Right cardiac atrium (tissue), 5 donors: ENCODE data around the gene DSCAML1. TPM values are rescaled to one million over a fixed set of nuclear protein-coding genes. Genes with fewer than 3 reads are reported as not detected.
A peak's percentile ranks its signal among the peaks of the same experiment; 100 is the strongest.

ENCODE experiments used
- ATAC-seq, 2 donors: fragments of 200-7000 bp; cut with Tn5 transposase; one replicate each; pipeline versions ENCODE4 v1.8.0 to v1.9.1; 2020; ENCODE audit warnings: moderate library complexity in 2 of 2, mild to moderate bottlenecking in 1 of 2
- DNase-seq, 3 donors: peaks; one replicate each; pipeline ENCODE4 v3.0.0-alpha.2; 2020
- H3K27ac ChIP-seq: one replicate; pipeline ENCODE4 v1.5.1; 2013; ENCODE audit warnings: mild to moderate bottlenecking, low read length, control low read depth, moderate library complexity
- H3K27me3 ChIP-seq: one replicate; pipeline ENCODE4 v1.6.1; 2013; ENCODE audit not compliant: control insufficient read depth, insufficient read depth
- H3K4me1 ChIP-seq: one replicate; pipeline ENCODE4 v1.6.1; 2013; ENCODE audit warnings: low read length; ENCODE audit not compliant: control insufficient read depth, insufficient read depth
- H3K4me3 ChIP-seq: one replicate; pipeline ENCODE4 v1.5.1; 2013; ENCODE audit warnings: low read length, control low read depth
- H3K9me3 ChIP-seq: one replicate; pipeline ENCODE4 v1.6.1; 2013; ENCODE audit warnings: low read length; ENCODE audit not compliant: control insufficient read depth
- WGBS: extraction: QIAGEN DNeasy Blood & Tissue Kit; methylation state at CpG from one replicate; pipeline ENCODE4 v1.1.7; 2013; 5-methylcytosine and 5-hydroxymethylcytosine counted together
- intact Hi-C, 4 donors: fragments of 100-400 bp; cut with DNase I; formaldehyde crosslinking; loops; one replicate each; pipeline versions ENCODE4 v1.11.0 to v1.14.0; 2022 to 2023
- polyA plus RNA-seq: library from polyadenylated mRNA; stranded (reverse); fragments of 200-250 nt; gene quantifications from one replicate; pipeline ENCODE4 v1.2.3, GENCODE V29; 2013
- total RNA-seq, 4 donors: library from RNA; stranded (reverse); fragmentation: NEBNext Ultra II Directional; extraction: Animal tissue kit (Norgen Biotek cat#: 25700); gene quantifications; one replicate each; pipeline ENCODE4 v1.2.1, GENCODE V29; 2021
- donor health status: healthy with polysubstance abuse.
- donor health status: DM: no; HTN: yes; CAD: no.
- donor health status: DM: no; HTN: no; CAD: no.
- donor health status: DM: no; HTN: yes; CAD: no; lungs with severe emphysema.
- donor health status: DM: yes; HTN: yes; CAD: no.

Gene DSCAML1
- total and polyA plus RNA-seq, 5 donors: 0.45 to 1.4 (median 0.96) TPM

GRCh38 chr11:117544130-117544800, 252.8 kb downstream of the DSCAML1 start:
- Histone ChIP-seq H3K27ac (no peak overlapping the region), H3K4me3 (no peak overlapping the region), H3K4me1 (no peaks in the 10 kb centered on the region), H3K9me3 (no peaks in the 10 kb centered on the region), H3K27me3 (no peaks in the 10 kb centered on the region)
- no peak for DNase-seq
- ATAC-seq: no peak
- intact Hi-C loops: no loop called here
- WGBS: 80% methylated on average over 6 of the region's 6 CpGs

GRCh38 chr11:117541211-117541610, 255.8 kb downstream of the DSCAML1 start:
- no peak for DNase-seq
- H3K9me3 ChIP-seq: no peaks in the 10 kb centered on the region
- H3K27me3 ChIP-seq: no peaks in the 10 kb centered on the region
- 80% methylated on average over 2 of the region's 2 CpGs for WGBS
- intact Hi-C loops: no loop called here
- no peak overlapping the region for H3K4me3 ChIP-seq
- no peak overlapping the region for H3K27ac ChIP-seq
- no peaks in the 10 kb centered on the region for H3K4me1 ChIP-seq
- ATAC-seq: no peak

GRCh38 chr11:117538263-117539135, 258.5 kb downstream of the DSCAML1 start:
- no peaks in the 10 kb centered on the region for H3K9me3 ChIP-seq
- DNase-seq: no peak
- no peak overlapping the region for H3K27ac ChIP-seq
- no peaks in the 10 kb centered on the region for H3K4me1 ChIP-seq
- H3K27me3 ChIP-seq: no peaks in the 10 kb centered on the region
- no peak overlapping the region for H3K4me3 ChIP-seq
- intact Hi-C loops: loop anchor here in 1 of 4 donors (10.0 kb wide), 1 partner anchor 146 kb away; no protein-coding TSS in a partner anchor
- 72% methylated on average over 13 of the region's 13 CpGs for whole genome bisulfite sequencing
- ATAC-seq: peak in 1 of 2 donors; percentile 57

GRCh38 chr11:117535850-117536411, 261.1 kb downstream of the DSCAML1 start:
- intact Hi-C loops: loop anchor here in 1 of 4 donors (10.0 kb wide), 1 partner anchor 149 kb away; no protein-coding TSS in a partner anchor
- Histone ChIP-seq H3K27ac (no peak overlapping the region), H3K4me1 (no peaks in the 10 kb centered on the region), H3K27me3 (no peaks in the 10 kb centered on the region), H3K9me3 (no peaks in the 10 kb centered on the region), H3K4me3 (no peak overlapping the region)
- ATAC-seq (peak; percentile 33 to 49), DNase-seq (peak in 1 of 3 donors; percentile 70)
- WGBS: 51% methylated on average over 11 of the region's 11 CpGs

GRCh38 chr11:117535201-117535849, 261.7 kb downstream of the DSCAML1 start:
- H3K4me3 ChIP-seq: no peak overlapping the region
- intact Hi-C loops: loop anchor here in 1 of 4 donors (10.0 kb wide), 1 partner anchor 149 kb away; no protein-coding TSS in a partner anchor
- 37% methylated on average over 19 of the region's 19 CpGs for WGBS

GRCh38 chr11:117532568-117532967, 264.4 kb downstream of the DSCAML1 start:
- WGBS: 94% methylated on average over 3 of the region's 3 CpGs
- Histone ChIP-seq H3K27me3 (no peaks in the 10 kb centered on the region), H3K4me1 (no peaks in the 10 kb centered on the region), H3K27ac (no peak overlapping the region), H3K4me3 (no peak overlapping the region), H3K9me3 (no peaks in the 10 kb centered on the region)
- intact Hi-C loops: loop anchor here in 1 of 4 donors (10.0 kb wide), 1 partner anchor 152 kb away; no protein-coding TSS in a partner anchor
- ATAC-seq (no peak), DNase-seq (no peak)

More at GRCh38 chr11:117535201-117535849, 261.7 kb downstream of the DSCAML1 start:
- DNase-seq (peak; percentile 62 to 86 (median 86)), ATAC-seq (peak; percentile 31 to 40)
- Histone ChIP-seq H3K27ac (no peak overlapping the region), H3K27me3 (no peaks in the 10 kb centered on the region), H3K4me1 (no peaks in the 10 kb centered on the region), H3K9me3 (no peaks in the 10 kb centered on the region)

- intact Hi-C loops: loop anchor here in 1 of 4 donors (10.0 kb wide), 1 partner anchor 155 kb away; no protein-coding TSS in a partner anchor
- 74% methylated on average over 18 of the region's 18 CpGs for WGBS
- Histone ChIP-seq H3K4me3 (no peak overlapping the region), H3K27me3 (no peaks in the 10 kb centered on the region), H3K4me1 (no peaks in the 10 kb centered on the region), H3K27ac (no peak overlapping the region), H3K9me3 (no peaks in the 10 kb centered on the region)
- DNase-seq (no peak), ATAC-seq (no peak)
Observed at GRCh38 chr11:117529816-117530215, 267.2 kb downstream of the DSCAML1 start.

GRCh38 chr11:117528097-117528721, 268.8 kb downstream of the DSCAML1 start:
- Histone ChIP-seq H3K27ac (no peak overlapping the region), H3K27me3 (no peaks in the 10 kb centered on the region), H3K9me3 (no peaks in the 10 kb centered on the region), H3K4me1 (no peaks in the 10 kb centered on the region), H3K4me3 (no peak overlapping the region)
- ATAC-seq: no peak
- WGBS: 81% methylated on average over 12 of the region's 12 CpGs
- DNase-seq: no peak
- intact Hi-C loops: no loop called here

GRCh38 chr11:117527271-117527670, 269.7 kb downstream of the DSCAML1 start:
- intact Hi-C loops: no loop called here
- H3K9me3 ChIP-seq: no peaks in the 10 kb centered on the region
- H3K4me1 ChIP-seq: no peaks in the 10 kb centered on the region
- no peak overlapping the region for H3K27ac ChIP-seq
- ATAC-seq: no peak
- no peak for DNase-seq
- no peaks in the 10 kb centered on the region for H3K27me3 ChIP-seq
- WGBS: 86% methylated on average over 7 of the region's 7 CpGs
- H3K4me3 ChIP-seq: no peak overlapping the region

GRCh38 chr11:117525866-117526542, 271.0 kb downstream of the DSCAML1 start:
- DNase-seq: no peak
- no peaks in the 10 kb centered on the region for H3K27me3 ChIP-seq
- 93% methylated on average over 10 of the region's 10 CpGs for WGBS
- intact Hi-C loops: no loop called here
- H3K4me1 ChIP-seq: no peaks in the 10 kb centered on the region
- ATAC-seq: no peak
- H3K27ac ChIP-seq: no peak overlapping the region
- H3K4me3 ChIP-seq: no peak overlapping the region
- H3K9me3 ChIP-seq: no peaks in the 10 kb centered on the region
